HCT116 (cell line): ENCODE data around the gene TRIM66.

ENCODE experiments used
- ATF3 ChIP-seq: IDR thresholded peaks from 2 replicates; pipeline ENCODE4 v1.6.1; 2012
- EZH2 ChIP-seq: fragments of 200-600 bp; sonication (generic); IDR thresholded peaks from 2 replicates; pipeline ENCODE4 v1.6.1; 2017; ENCODE audit warnings: antibody characterized with exemption, mixed run types
- POLR2AphosphoS5 ChIP-seq: IDR thresholded peaks from 2 replicates; pipeline ENCODE4 v1.6.1; 2011; ENCODE audit warnings: mild to moderate bottlenecking, low read depth, low read length, moderate library complexity
- RAD21 ChIP-seq: IDR thresholded peaks from 2 replicates; pipeline ENCODE4 v1.6.1; 2012; ENCODE audit warnings: low read depth, mild to moderate bottlenecking

DNA sequence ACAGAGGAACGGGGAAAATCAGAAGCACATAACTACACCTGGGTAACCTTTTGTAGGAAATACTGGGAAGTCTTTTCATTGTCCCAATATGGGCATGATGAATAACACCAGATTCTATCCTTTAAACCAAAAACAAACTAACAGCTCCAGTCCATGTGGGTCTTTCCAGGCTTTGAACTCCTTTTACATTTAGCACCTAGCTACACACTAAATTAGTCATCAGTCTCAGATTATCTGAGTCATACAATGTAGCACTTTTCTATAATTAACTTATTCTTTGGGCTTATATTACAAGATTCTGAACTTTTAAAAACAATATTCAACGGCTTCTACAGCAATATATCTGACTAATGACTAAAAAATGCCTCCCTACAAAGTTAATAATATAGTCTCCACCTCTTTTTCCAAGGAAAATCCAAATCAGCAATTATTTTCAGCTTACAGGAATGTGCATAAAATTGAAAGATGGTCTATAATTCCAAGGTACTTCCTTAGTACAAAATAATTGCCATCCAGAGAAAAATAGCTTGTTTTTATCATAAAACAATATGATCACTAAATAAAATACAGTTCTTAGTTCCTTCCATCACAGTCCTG lies 114.8 kb downstream of the TRIM66 start:
- TF ChIP-seq POLR2AphosphoS5 (no peak), EZH2 (no peak), ATF3 (no peak), RAD21 (no peak)
